Esophagus mucosa (tissue), 1 donor: ENCODE results near the gene PLXND1. TPM values are rescaled to one million over a fixed set of nuclear protein-coding genes. Genes with fewer than 3 reads are reported as not detected.

Experiments used
- ATAC-seq: fragments of 200-7000 bp; cut with Tn5 transposase; one replicate; pipeline ENCODE4 v1.9.1; 2020
- total RNA-seq: library from RNA; stranded (reverse); gene quantifications from one replicate; pipeline ENCODE4 v1.2.4, GENCODE V29; 2023
- donor health status: DM: yes; HTN: yes; CAD: no.

Gene PLXND1
- total RNA-seq, 1 donor from 2014 or later, result 15.8 TPM

DNA sequence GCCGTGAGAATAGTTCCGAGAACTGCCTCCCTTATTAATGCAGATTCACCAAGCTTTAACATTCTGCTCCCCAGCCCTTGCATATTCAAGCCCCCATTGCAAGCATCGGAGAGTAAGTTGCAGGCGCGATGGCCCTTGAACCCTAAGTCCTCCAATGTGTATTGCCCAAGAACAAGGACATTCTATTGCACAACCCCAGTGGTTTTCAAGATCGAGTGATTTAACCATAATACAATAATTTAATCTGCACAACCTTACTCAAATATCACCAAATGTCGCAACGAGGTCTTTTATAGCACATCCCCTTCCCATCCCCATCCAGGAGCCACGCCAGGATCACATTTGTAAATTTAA lies 21.7 kb upstream of the PLXND1 start:
- ATAC-seq, result no peak

DNA sequence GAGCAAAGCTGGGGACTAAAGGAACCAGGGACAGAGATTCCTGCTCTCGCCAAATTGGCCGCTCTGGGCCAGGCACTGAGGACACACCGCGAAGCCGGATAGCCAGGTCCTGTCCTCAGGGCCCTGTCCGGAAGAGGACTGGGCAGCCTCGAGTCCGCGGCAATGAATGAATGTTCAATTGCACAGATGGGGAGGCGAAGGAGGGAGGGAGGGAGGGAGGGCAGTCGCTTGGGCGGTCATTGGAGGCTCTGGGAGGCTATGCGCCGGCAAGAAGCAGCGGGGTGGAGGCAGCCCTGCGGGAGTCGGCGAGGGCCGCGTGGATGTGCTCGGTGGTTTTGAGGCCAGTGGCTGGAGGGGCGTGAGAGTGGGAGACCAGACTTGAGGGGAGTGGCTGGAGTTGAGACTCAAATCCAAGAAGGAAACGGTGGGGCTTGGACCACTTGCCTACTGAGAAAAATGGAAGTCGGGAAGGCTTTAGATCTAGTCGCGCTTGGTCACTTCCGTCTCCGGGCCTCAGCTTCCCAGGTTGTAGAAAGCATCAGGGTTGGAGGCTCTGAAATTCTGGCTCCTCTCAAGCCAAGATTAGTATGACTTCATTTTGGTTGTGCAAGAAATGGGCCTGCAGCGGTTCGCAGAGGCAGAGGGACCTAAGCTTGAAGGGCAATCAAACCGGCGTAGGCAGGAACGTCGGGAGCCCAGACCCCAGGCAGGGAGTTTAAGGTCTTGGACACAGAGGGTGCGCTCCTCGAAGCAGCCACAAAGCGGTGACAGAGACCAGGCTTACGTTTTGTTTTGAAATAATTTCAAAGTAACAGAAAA lies 21.1 kb upstream of the PLXND1 start:
- peak; percentile 65 for ATAC-seq

DNA sequence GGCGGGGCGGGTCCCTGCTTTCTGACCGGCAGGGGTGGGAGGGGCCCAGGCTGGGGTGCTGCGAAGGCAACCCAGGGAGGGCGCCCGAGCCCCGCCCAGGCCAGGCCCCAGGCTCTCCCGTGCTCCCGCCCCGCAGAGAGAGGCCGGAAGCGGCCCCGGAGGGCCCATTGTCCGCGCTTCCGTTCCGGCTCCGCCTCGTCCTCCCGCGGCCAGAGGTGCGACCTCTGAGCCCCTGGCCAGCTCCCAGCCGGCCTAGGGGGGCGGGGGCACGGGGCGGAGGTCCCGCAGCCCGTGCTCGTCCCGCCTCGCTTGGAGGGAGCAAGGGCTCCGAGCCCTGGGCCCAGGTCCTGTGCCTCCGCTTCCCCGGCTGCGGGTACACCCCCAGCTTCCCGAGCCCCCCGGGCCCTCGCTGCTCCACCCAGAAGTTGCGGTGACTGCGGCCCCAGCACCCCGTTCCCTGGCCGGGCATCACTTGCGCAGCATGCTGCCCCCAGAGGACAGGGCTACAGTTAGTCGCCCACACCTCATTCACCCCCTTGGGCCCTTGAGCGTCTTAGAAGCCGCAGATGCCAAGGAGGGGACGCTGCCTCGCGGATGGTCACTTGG lies 20.4 kb upstream of the PLXND1 start:
- ATAC-seq, result peak; percentile 86

DNA sequence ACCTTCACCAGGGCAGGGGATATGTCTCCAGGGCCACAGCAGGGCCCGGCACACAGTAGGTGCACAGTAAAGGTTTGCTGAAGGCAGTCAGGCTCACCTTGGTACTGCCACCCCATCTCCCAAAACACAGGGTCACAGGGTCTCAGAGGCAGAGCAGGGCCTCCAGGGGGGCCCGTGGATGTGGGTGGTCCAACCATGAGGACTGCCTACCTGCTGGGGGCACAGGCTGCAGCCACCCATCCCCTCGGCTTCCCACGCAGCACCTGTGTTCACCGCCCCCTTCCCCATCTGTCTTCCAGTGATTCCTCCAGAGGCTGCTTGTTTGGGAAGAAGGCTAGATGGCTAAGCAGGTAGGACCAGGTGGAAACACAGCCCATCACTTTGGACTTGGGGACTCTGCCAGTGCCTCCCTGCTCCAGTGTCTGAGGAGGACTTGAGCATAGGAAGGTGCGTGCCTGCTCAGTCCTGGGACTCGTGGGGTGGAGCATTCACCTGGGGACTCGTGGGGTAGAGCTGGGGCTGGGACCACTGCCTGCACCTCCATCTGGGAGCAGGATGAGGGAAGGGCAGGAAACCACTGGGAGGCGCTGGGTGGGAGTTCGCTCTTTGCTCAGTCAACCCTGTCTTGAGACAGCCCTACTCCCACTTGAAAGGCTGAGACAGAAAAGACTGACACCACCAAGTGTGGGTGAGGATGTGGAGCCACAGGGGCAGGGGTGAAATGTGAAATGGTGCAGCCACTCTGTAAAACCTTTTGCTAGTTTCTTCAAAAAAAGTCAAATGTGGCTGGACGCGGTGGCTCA lies 18.8 kb upstream of the PLXND1 start:
- ATAC-seq, result no peak

DNA sequence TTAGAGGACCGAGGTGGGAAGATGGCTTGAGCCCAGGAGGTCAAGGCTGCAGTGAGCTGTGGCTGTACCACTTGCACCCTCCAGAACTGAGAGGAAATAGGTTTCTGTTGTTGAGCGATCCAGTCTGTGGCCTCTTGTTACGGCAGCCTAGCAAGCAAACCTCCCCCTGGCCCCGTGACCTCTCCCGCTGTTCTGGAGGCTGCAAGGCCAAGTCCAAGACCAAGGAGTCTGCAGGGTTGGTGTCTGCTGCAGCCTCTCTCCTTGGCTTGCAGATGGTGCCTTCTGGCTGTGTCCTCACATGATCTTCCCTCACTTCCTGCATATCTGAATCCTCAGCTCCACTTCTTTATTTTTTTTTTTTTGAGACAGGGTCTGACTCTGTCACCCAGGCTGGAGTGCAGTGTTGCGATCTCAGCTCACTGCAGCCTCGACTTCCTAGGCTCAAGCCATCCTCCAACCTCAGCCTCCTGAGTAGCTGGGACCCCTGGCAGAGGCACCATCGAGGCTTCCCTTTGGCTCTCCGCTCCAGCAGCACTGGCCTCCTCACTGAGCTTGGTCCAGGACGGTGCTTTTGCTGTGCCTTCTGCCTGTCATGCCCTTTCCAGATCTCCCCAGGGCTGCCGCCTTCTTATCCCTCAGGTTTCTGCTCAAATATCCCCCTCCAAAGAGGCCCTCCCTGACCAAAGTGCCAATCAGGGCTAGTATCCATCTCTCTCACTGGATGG lies 18.0 kb upstream of the PLXND1 start:
- no peak for ATAC-seq

DNA sequence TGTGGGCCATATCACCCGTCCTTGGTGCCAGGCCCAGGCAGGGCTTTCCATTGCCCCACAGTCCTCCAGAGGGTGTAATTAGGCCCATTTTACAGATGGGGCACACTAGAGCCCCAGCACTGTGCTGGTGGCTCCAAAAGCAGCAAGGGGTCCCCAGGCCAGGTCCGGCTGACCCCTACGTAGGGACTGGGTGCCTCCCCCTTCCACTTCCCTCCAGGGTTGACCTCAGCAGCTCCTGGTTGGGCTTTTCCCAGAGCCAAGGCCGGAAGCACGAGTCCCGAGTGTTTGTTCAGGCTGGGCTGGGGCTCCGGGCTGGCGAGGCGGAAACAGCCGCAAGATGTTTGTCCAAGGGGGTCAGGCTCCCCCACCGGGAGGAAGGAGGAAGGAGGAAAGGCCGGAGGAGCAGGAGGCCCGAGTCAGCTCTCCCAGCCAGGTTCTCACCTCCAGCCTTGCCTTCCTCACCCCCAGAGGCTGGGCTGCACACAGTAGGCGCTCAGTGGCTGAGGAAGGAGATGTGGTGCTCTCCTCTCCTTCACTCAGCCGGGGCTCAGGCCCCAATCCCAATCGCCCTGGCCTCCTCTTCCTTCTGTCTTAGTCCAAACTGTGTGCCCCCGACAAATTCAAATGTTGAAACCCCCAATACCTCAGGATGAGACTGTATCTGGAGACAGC lies 17.1 kb upstream of the PLXND1 start:
- ATAC-seq, result no peak

DNA sequence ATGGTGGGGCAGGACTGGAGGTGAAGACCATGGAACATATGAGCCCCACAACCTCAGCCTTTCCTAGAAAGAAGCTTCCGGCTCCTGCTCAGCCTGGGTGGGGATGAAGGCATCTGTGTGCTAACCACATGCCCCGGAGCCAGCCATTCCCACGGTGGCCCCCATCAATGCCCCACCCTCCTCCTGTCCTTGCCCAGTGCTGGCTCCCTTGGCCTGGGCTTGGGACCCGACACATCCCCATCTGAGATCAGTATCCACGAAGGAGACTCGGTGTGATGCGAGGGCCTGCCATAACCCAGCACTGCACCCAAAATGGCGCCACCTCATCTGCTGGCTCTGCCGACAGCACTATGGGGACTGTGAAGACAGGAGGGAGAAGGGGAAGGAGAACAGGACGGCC lies 16.5 kb upstream of the PLXND1 start:
- no peak for ATAC-seq

DNA sequence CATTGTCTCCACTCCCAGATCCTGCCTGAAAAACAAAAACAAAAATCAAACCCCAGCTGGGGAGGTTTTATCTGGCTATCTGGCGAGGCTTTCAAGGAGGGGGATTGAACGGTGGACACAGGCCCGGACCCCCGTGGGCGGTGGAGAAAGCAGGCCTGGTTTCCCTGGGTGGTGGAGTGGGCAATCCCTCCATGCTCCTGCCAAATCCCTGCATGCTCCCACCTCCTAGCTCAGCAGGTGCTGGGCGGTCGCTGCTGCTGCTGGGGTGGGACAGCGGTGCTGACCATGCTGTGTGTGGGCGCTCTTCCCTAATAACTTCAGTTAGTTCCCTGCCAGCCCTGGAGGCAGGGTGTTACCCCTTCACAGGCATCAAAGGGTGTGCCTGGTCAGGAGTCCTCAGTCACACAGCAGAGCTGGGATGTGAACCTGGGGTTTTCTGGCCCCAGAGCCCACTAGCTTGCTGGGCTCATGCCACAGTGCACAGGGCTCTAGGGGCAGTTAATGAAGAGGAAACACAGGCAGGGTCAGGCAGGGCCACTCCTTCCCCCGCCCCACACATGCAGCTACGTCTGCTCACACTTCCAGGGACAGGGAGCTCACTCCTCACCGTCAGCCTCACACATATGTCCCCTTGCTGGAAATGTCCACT lies 15.9 kb upstream of the PLXND1 start:
- ATAC-seq, result no peak

DNA sequence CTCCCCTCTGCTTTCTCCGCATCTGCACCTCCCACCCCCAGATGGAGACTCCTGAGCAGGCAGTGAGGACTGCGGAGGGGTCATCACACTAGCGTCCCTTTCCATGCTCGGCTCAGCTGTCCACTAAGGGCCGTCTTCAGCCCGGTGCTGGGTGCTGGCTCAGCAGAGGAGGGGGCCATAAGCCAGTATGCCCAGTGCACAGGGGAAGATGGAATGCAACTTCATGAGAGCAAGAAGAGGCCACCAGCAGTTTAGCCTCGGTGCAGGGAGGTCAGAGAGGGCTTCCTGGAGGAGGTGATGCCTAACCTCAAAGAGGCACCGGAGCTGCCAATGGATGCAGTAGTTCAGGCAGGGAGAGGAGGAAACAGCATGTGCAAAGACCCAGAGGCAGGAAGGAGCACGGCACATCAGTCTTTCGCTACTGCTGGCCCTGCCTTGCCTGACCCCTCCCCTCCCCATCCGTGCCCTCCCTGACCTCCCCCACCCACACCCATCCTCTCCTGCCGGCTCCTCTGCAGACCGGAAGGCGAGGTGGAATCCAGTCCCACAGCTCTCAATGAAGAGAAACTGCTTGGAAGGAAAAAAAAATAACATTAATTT lies 15.2 kb upstream of the PLXND1 start:
- ATAC-seq, result no peak

DNA sequence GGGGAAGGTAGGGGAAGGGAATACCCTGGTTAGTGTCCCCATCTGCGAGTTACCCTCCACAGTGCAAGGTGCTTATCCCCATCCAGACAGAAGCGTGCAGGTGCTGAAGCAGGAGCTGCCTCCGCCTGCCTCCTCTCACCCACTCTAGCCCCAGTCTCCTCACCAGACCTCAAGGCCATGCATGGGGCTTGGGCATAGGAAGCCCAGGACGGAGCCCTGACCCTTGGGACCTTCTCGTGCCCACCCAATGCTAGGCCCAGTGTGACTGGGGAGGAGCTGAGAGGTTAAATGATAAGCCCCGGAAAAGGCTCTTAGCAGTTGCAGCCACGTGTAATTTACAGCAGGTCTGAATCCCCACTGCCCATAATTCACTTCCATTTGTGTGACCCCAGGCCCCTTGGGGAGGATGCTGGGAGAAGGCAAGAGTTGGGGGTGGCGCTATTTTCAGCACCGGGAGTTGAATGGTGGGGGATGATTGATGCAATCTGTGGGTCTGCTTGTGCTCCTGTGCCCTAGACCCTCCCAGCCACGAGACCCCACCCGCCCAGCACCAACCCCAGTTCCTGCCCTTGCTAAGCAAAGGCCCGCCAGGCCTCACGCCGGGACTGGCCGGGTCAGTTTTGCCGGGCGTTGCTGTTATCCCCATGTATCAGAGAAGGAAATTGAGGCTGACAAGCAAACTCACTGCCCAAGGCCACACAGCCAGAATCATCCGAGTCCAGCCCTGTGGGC lies 14.5 kb upstream of the PLXND1 start:
- no peak for ATAC-seq

DNA sequence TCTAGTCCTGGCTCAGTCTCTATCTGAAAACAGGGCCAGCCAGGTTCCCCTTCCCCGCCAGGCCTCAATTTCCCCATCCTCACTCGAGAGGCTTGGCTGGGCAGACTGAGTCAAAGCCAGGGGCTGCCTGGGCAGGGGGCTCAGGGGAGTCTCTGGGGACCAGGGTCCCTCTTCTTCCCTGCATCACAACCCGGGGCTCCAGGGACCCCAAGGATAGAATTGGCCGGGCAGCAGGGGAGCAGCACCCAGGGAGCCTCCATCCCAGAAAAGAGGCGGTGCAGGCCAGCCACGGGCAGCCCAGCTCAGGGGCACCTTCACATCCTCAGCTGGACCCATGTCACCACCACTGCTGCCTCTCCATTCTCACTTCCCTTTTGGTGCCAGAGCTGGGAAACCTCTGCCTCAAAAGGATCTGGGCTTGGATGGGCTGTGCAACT lies 13.3 kb upstream of the PLXND1 start:
- no peak for ATAC-seq

DNA sequence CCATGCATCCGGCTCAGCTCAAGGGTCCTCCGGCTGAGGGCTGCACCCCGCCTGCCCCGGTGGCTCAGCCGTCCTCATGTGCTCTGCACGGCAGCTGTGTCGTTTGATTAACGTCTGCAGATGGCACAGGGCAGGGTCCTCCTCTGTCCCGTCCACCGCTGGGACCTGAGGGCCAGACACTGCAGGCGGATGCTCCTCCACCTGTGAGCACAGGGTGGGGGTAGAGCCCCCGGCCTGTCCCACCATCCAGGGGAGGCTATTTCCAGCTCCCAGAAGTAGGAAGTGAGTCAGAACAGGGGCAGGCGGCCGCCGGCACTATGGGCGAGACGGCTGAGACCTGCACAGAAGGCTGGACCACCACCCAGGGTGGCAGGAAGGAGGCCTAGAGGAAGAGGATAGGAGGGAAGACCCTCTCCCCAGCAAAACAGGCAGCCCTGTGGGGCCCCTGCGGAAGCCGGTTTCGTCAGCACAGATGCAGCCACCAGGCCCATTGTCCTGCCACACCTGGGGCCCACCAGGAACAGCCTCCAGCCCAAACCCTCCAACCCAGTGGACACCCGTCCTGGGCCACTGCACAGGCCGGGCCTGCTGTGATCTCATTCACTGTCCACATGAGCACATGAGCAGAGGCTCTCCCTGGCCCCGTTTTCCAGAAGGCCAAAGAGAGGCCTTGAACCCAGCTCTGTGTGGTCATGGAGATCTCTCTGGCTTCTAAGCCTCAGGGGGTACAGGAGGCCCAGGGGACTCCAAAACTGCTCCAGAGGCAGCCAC lies 12.6 kb upstream of the PLXND1 start:
- no peak for ATAC-seq

DNA sequence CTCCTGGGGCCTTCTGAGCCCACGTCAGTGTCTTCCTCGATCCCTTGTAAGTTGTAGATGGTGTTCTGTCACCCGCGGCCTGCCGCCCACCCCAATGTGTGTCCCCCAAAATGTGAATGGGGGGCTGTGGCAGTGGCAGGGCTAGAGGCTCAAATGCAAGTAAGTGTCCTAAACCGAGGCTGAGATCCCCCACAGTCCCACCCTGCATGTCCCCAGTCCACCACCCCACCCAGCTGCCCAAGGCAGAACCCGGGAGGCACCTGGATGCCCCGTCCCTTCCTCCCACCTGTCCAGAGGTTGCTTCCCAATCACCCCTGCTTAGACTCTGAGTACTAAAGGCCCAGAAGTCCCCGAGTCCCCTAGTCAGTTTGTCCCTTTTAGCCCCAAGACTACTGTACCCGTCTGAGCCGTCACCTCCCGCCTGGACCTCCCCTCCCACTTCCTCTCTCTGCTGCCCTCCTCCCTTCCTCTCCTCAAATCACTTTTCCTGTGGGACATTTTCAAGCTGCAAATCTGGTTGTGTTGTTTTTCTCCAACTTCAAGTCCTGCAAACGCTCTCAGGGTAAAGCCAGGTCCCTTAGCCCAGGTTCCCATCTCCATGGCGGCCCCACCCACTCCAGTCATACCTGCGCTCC lies 11.8 kb upstream of the PLXND1 start:
- ATAC-seq, result no peak

DNA sequence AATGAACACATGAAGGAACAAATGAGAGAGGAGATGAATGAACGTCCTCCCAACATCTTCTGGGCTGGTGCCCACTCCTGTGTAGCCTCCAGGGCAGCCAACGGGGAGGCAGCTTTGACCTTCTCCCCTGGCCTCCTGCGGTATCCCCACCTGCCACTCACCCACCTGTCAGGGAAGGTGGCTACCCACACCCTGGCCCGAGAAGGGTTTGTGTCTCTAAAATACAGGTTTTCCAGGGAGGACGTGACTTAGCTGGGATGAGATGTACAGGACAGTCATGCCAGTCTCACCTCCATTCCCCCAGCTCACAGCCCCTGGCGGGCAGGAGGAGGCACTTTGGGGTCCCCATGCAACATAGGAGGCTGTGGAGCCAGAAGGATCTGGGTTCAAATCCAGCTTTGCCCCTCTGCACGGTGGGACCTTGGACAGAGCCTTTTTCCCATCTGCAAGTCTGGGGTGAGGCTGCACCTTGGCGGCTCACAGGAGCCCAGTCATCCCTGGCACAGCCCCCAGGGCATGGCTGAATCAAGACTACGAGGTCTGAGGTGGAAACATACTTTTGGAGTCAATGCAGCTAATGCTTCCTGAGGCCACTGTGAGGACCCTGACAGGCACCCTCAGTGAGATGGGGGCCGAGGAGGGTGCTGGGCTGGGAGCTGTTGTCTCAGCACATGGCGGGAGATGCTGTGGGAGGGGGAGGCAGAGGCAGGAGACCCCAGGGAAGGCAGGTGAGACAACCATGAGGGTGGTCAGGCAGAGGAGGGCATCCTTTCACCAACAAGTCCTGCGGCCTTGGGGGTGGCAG lies 11.1 kb upstream of the PLXND1 start:
- ATAC-seq, result no peak

DNA sequence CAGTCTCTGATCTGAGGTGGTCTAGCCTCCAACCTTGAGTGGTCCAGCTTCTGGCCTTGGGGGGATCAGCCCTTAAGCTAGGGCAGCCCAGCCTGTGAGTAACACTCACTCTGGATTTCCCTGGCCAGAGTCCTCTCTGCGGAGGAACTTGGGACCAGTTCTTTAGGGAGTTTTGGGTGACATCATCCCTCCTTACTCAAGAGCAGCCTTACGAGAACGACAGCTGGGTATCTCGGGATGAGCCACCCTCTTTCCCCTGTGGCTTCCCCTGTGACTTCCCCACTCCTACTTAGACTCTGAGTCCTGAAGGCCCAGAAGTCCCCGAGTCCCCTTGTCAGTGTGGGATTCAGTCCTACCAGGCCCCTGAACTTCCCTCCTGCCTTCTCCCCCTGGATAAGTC lies 10.2 kb upstream of the PLXND1 start:
- ATAC-seq, result no peak

DNA sequence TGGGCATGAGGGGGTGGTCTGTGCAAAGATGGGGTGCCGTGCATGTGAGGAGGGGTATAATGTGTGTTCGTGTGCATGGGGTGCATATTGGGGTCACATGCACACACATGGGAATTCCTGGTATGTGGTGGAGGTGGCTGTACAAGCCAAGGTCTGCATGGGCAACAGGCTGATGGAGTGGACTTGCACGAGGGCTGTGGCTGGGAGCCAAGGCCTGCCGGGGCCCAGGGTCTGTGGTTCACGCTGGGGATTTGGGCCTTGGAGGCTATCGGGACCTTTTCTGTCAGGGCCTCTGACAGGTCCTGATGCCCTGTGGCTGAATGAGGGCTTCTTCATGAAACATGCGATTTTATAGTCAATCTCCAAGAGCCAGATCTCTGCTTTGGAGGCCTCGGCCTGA lies 9.8 kb upstream of the PLXND1 start:
- no peak for ATAC-seq

DNA sequence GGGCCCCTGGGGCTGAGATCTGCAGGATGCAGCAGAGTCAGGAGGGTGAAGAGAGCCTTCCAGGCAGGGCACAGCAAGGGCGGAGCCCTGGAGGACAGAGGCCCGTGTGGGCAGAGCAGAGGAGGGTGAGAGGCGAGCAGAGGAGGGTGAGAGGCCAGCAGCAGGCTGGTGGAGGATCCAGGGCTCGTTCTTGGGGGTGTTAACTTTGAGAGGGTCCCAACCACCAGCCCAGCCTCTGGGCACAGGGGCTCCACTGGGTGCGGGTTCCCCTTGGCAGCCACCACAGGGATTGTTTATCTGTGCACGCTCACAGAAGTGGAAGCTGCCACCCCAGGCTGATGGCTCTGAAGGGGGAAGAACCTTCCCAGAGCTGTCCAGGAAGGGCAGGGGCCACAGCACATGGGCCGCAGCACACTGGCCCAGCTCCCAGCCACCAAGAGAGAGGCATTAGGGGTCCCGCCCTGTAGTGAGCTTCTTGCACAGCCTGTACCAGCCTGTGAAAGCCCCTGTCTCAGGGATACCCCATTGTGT lies 9.3 kb upstream of the PLXND1 start:
- ATAC-seq, result no peak

DNA sequence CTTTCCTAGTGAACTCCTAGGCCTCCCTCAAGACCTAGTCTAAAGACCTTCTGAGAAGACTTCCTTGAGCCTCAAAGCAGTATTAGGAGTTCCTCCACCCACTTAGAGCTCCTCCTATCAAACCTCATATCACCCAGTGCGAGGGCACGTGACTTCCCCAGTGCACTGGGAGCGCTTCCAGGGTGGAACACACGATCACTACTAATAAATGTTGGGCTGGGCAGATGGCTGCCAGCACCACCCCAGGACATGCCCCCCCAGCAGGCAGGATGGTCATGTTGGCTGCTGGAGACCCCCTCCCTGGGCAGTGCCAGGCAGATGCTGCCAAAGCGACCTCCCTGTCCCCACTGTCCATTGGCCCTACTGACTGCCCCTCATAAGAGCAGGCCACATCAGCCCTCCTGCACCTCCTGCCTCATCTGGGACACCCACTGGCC lies 8.5 kb upstream of the PLXND1 start:
- peak; percentile 25 for ATAC-seq
